HL-60/S4 treated with phorbol 12-myristate 13-acetate at 8.2 ng/mL for 4 days and 3 days (cell line): ENCODE results near the gene CCDC126.
"Not testable (repeated sequence)": the region's sequence is repeated elsewhere in the genome, so short reads cannot be mapped to it uniquely, and the experiment has no call there.

Experiments
- in situ Hi-C: fragments of 300-500 bp; cut with MboI; formaldehyde crosslinking; loops from 2 replicates; pipeline ENCODE4 v1.15.0; 2022; ENCODE audit warnings: low sequenced_read_pairs

Gene CCDC126, protein sequence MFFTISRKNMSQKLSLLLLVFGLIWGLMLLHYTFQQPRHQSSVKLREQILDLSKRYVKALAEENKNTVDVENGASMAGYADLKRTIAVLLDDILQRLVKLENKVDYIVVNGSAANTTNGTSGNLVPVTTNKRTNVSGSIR

DNA sequence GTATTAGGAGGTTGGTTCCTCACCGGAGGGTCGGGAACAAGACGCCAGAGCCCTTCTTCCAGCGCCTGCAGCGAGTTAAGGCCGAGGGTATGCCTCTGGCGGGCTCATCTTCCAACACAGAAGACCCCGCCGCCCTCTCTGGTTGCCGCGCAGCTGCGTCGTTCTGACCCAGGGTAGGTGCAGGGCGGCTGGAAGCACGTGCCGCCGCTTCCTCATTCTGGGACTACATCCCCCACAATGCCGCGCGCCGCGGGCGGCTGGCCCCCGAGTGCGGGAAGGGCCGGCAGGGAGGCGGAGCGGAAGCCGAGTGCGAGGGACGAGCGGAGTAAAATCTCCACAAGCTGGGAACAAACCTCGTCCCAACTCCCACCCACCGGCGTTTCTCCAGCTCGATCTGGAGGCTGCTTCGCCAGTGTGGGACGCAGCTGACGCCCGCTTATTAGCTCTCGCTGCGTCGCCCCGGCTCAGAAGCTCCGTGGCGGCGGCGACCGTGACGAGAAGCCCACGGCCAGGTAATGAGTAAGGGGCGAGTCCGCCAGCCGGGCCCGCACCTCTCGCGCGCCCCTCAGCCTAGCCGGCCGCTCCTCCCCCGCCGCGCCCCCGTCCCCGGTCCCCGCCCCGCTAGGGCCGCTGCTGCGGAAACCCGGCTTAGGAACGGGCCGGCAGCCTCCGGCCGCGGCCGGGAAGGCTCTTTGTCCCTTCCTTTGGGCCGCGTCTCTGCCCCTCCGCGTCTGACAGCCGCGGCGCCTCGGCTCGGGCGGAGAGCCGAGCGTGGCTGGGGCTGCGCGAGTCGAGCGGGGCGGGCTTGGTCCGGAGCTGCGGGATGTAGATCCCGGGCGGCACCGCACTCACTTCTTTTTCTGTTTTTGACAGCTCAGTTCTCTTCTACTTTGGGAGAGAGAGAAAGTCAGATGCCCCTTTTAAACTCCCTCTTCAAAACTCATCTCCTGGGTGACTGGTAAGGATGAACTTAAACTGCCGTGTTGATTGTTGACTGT lies at the start of gene CCDC126:
Gene CCDC126 (plus strand): TSS at position 289 of the 998 bp plus-strand sequence. CDS start 13,934 bp downstream, outside the sequence.
- in situ Hi-C loops: no loop called here

DNA sequence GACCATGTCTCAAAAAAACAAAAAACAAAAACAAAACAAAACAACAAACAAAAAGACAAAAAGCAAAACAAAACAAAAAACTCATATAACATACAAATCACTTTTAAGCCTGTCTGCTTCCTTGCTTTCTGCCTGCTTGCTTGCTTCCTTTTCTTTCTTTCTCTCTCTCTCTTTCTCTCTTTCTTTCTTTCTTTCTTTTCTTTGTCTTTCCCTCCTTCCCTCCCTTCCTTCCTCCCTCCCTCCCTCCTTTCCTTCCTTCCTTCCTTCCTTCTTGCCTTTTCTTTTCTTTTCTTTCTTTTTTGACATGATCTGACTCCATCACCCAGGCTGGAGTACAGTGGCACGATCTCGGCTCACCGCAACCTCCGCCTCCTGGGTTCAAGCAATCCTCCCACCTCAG lies 49.5 kb upstream of the CCDC126 start:
- in situ Hi-C loops: no loop called here

DNA sequence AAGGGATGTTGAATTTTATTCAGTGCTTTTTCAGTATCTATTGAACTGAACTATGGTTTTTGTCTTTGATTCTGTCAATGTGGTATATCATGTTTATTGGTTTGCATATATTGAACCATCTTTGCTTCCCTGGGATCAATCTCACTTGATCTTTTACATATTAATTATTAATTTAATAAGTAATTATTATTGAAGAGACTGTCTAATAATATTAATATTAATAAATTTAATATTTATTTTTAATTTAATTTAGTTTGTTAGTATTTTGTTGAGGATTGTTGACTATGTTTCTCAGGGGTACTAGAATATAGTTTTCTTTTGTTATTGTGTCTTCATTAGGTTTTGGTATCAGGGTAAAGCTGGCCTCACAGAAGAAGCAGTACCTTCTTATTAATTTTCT lies 38.9 kb upstream of the CCDC126 start:
- in situ Hi-C loops: no loop called here

DNA sequence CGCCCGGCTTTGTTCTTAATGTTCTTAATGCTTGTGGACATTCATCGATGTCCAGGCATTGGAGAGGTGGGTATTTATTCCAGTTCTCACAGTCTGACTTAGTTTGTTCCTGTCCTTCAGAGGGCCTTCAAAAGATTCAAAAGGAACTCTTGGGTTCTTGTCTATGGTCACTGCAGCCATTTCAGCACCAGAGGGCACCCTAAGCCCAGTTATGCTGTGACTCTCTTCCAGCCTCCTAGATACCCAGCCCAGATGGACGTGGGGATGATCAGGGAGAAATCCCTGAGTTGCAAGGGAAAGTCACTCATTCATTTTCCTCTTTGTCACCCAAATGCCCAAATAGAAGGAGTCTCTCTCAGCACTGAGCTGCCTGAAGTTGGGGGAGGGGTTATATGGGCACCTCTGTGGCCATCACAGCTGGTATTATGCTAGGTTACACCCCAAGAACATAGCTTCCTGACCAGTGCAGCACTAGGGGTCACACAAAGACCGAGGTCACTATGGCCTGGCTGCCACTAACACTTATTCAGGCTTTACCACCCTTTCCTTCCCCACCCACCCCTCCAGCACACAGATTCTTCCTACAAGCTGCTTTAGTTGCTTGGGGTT lies 26.5 kb upstream of the CCDC126 start:
- in situ Hi-C loops: loop anchor here (10.0 kb wide), 1 partner anchor 124 kb away; no protein-coding TSS in a partner anchor

DNA sequence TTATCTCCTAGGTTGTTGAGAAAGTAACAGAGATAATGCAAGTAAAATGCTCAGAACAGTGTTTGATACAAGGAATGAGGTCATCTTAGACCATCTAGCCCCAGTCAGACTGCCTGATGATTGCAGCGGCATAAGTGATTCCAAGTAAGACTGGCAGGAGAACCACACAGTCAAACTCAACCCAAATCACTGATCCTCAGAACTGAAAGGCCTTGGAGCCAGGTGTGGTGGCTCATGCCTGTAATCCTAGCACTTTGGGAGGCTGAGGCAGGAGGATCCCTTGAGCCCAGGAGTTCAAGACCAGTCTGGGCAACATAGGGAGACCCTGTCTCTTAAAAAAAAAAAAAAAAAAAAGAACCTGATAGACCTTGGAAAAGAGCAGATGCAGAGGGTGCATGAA lies 15.2 kb upstream of the CCDC126 start:
- in situ Hi-C loops: not testable (repeated sequence)

DNA sequence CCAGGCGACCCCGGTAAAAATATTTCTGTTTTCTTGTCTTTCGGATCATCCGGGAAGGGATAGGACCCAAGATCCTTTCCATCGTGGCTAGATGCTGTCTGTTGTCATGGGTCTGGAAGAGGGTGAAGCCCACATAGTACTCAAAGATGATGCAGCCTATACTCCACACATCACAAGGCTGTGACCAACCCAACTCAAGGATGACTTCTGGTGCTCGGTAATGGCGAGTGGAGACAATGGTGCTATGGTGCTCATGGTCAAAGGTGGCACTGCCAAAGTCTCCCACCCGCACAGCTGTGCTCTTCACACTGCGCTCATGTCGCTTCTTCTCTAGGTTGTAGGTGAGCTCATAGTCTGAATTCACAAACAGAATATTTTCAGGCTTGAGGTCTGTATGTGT lies 11.9 kb upstream of the CCDC126 start:
- in situ Hi-C loops: not testable (repeated sequence)

DNA sequence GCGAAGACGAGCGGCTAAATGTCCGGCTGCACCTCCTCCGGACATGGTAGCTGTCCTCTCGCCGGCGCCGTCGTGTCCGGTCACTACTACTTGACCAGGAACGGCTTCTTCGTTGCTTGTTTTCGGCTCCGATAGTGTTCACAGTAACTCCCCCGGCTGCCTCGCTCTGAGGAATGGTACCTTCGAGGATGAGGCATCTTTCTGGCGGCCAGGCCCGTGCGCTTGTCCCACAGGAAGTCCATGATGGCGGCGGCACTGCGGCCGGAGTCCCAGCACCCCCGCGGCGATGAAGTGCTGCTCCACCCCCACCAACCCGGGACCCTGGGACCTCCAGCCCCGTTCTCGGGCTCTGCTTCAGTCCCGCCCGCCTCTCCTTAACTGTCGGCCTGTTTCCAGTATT lies 11.0 kb upstream of the CCDC126 start:
- in situ Hi-C loops: no loop called here

DNA sequence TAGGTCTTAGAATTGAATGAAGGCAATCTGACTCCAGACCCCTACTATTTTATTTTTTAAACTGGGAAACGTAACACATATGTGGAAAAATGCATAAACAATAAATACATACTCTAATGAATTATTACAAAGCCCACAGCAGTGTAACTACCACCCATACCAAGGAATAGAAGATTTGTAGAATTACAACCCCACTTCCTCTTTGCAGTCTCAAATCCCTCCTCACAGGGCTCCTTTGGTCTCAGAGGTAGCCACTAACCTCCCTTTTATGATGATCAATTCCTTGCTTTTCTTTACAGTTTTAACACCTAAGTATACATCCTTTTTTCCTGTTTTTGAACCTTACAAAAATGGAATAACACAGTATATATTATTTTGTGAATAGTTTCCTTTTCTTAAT lies 6.7 kb upstream of the CCDC126 start:
- in situ Hi-C loops: no loop called here

DNA sequence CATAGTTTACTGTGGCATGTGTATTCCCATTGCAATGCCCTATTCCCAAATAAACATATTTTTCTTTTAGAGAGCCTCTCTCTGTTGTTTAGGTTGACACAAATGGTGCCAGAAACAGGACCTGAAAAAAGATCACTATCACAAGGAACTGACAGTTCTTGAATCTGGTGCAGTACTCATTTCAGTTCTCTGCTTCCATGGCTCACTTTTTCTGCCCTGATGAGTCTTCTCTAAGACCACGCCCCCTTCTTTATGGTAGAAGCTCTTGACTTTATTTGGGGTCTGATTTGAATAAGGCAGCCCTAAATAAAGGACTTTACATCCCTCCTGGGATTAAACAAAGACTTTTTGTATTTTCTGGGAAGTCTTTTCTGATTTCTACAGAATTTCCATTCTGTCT lies 3.5 kb upstream of the CCDC126 start:
- in situ Hi-C loops: no loop called here

DNA sequence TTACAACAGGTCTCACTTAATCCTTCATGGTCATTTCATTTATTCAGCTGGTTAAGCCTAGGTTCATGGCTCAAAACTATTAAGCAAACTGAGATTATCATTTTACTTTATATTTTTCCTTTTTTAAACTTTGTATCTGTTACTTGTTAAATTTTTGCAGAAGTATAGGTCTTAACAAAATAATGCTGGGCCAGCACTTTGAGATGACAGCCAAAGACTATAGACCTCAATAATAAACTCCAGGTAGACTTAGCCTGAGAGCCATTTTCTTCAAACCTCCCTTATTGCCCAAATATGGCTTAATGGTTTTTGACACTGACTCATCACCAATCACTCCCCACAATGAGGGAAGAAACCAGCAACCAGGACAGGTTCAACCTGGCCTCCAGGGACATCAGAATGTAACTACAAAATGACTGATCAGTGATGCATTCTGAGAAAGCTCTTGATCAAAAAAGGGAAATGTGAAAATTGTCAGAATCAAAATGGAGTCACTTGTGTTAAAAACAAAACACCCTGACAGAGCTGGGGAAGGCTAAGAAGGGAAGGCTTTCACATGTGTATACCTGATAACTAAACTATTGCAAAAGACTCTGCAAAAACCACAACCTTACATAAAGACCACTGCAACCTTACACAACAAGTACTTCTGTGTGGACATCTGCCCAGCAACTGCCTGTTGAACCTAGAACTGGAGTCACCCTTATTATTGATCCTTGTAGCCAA lies 2.1 kb upstream of the CCDC126 start:
- in situ Hi-C loops: no loop called here

DNA sequence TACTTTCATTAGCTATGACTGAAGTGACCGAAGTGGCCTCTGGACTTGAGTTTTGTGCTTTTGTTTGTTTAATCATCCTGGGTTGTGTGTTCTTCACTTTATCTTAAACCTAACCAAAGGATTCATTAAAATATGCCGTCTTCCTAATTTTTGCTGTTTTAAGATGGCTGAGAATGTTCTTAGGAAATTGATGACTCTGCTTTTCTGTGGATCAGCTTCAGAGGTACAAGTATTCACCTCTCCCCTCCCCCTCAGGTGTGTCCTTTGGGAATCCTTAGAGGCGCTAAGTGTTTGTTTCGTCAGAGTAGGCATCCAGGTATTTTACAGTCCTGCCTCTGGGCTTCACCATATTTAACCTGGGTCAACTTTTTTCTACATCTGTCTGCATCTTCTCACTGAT lies 1.1 kb downstream of the CCDC126 start:
- in situ Hi-C loops: no loop called here

DNA sequence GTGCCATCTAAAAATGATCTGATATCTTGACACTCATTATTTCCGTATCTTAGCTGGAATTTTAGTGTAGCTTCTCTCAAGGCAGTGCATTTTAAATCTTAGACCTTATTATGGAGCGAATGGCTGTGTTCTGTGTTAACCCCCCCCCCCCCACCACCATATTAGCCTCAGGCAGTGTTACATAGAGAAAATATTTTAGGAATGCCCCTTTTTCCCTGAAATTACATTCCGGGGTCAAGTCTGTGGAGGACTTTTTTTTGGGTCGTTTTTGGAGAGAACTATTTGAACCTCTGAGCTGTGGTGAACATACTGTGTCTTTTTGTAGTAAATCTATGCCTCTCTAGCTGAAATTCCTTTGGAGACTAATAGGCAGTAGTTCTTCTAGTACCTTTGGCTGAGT lies 3.1 kb downstream of the CCDC126 start:
- in situ Hi-C loops: no loop called here

DNA sequence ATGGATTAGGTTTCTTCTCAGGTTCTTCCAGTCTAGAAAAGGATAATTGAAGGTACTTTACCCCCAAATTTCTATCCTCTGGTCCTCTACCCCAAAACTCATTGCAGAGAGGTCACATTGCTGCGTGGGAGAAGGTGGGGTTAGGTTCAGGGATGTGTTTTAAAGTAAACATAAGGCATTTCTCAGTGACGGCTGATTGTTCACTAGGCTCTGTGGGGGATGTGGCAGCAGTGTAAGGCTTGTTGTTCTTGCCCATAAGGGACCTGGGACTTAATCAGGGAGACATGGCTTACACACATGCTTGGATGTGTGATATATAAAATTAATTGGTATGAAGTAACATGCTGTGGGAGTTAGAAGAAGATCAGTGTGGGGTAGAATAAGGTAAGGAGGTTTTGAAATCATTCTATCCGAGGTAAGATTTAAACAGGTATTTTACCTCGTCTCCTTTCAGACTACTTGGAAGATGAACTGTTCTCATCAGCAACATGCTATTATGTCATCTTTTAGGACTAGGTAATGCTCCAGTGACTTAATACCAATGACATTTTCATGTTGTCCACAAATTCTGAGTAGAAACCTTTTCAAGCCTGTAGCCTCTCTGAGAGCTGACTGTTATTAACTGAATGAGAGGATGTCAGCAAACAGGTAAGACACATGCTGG lies 6.6 kb downstream of the CCDC126 start:
- in situ Hi-C loops: no loop called here

DNA sequence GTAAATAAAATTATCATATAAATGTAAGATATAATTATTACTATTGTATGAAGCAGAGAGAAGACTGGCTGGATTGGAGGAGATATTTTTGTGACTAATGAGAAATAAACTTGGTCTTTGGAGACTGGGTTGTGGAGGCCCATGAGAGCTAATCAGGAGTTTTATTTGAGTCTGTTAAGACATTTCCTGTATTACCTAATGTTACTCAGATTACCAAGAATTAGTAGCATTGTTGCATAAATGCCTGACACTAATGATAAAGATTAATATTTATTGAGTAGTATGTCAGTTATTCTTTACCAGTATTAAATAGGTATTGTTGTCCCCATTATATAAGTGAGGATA lies 7.1 kb downstream of the CCDC126 start:
- in situ Hi-C loops: no loop called here

DNA sequence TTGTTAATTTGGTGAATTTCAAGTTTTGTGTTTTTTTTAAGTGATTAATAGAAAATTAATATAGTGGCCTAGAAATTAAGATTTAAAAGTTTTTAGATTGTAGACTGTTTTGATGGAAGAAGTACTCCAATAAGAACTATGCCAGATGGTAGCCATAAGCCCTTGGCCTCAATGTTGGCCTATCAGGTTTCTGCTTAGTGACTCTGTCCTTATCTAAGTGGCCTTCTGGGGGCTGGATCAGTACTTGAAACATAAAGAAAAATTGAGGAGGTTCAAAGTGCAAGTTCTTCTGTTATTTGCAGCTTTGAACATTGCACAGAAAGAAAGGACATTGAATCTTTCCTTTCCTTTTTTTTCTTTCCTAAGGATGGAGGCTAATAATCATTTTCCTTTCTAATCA lies 9.9 kb downstream of the CCDC126 start:
- in situ Hi-C loops: no loop called here

DNA sequence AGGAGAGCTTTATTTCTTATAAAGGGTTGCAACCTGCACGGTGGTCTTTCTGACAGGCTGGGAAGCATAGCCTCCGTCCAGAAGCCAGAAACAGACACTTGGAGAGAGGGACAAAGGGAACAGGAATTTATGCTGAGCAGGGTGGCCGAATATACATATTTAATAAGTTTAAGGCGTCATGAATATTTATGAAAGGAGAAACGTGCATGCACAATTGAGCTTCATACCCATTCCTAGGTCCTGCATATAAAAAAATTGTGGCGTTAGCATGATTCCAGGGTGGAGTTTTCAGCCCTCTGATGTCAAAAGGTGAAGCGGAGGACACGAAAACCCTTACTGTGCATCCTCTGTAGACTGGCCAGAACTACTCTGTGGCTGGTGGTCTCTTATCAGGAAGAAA lies 10.7 kb downstream of the CCDC126 start:
- in situ Hi-C loops: no loop called here

DNA sequence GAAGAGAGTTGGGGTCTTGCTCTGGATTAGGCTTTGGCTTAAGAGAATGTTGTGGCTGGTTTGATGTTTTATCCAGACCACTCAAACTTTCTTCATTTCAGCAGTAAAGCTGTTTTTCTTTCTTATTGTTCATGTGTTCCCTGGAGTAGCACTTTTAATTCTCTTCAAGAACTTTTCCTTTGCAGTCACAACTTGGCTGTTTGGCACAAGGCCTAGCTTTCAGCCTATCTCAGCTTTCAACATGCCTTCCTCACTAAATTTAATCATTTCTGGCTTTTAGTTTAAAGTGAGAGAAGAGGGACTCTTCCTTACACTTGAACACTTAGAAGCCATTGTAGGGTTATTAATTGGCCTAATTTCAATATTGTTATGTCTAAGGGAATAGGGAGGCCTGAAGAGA lies 18.1 kb downstream of the CCDC126 start:
- in situ Hi-C loops: no loop called here

DNA sequence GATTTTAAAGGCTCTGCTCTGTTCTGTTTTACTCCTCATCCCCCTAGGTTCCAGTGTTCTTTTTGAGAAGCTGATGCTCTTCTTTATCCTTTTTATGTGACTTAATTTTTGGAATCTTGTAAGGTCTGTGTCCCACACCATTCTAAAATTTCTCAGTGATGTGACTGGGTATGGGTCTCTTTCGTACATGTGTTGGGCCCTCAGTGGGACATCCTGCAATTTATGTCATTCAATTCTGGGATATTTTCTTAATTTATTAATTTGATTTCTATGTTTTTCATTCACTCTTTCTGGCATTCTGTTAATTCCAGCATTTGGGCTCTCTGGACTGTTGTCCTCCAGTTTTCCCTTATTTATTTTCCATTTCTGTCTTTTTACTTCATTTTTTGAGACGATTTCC lies 19.4 kb downstream of the CCDC126 start:
- in situ Hi-C loops: no loop called here

DNA sequence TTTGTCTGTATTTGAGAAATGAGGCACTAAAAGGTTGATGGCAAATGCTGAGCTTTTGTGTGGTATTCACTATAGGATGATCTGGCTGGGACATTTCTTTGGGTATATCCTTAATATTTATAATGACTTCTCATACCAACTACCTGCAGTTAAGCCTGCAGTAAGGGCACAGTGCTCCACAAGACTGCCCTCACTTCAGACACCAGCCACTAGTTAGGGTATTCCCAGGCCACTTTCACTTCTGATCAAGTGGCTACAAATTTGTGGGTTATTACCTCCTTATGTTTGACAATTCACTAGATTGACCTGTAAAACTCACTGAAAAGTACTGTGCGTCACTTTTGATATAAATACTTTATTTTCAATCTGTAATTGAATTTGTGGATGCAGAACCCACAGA lies 20.3 kb downstream of the CCDC126 start:
- in situ Hi-C loops: no loop called here

DNA sequence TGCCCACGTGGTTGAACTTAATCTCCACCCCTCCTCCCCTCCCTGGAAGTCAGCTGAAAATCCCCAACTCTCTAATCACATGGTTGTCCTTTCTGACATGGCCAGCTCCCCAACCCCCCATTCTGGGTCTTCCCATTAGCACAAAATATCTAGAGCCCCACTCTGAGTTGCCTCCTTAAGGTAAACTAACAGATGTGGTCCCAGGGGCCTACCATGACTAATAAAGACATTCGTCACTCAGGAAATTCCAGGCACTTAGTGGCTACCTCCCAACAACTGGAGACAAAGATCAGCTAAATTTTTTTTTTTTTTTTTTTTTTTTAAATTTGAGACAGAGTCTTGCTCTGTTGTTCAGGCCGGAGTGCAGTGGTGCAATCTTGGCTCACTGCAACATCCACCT lies 21.1 kb downstream of the CCDC126 start:
- in situ Hi-C loops: no loop called here

DNA sequence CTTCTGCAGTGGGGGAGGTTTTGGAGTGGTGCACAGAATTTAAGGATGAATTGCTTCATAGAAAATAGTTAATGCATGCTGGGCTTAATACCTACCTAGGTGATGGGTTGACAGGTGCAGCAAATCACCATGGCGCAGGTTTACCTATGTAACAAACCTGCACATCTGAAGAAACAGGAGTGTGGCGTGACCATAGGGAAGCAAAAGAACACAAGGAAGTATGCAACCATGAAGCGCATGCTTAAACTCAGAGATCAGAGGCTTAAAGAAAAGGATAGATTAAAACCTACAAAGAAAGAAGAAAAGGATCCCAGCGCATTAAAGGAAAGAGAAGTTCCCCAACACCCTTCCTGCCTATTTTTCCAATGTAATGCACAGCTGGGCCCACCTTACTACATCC lies 22.0 kb downstream of the CCDC126 start:
- in situ Hi-C loops: no loop called here
